DLD1 (cell line): Measurements from ENCODE around the gene COPRS.

Source experiments
- in situ Hi-C: cut with HindIII; loops from 2 replicates; pipeline ENCODE4 v1.10.0; 2017; ENCODE audit warnings: low sequenced_read_pairs

COPRS gene

GRCh38 chr17:31858642-31859486 is at the start of gene COPRS:
TSS of gene COPRS (minus strand) at chr17:31859244. CDS start at chr17:31859199, 45 bp downstream.
- in situ Hi-C loops, result no loop called here

GRCh38 chr17:31908386-31908785 is 49.3 kb upstream of the COPRS start:
- in situ Hi-C loops, result no loop called here

GRCh38 chr17:31907342-31907962 is 48.4 kb upstream of the COPRS start:
- in situ Hi-C loops, result no loop called here

- in situ Hi-C loops, result no loop called here
These were observed 44.4 kb upstream of the COPRS start for GRCh38 chr17:31903401-31903800.

- in situ Hi-C loops, result no loop called here
These were observed 43.6 kb upstream of the COPRS start for GRCh38 chr17:31902693-31903092.

GRCh38 chr17:31900877-31901276 is 41.8 kb upstream of the COPRS start:
- in situ Hi-C loops, result no loop called here

GRCh38 chr17:31888124-31888523 is 29.1 kb upstream of the COPRS start:
- in situ Hi-C loops, result no loop called here

GRCh38 chr17:31882571-31882970 is 23.5 kb upstream of the COPRS start:
- in situ Hi-C loops, result no loop called here

GRCh38 chr17:31880311-31880710 is 21.3 kb upstream of the COPRS start:
- in situ Hi-C loops, result no loop called here

- in situ Hi-C loops, result no loop called here
These were observed 19.6 kb upstream of the COPRS start for GRCh38 chr17:31878703-31879073.

- in situ Hi-C loops, result no loop called here
These were observed 19.1 kb upstream of the COPRS start for GRCh38 chr17:31877911-31878702.

GRCh38 chr17:31877341-31877740 is 18.3 kb upstream of the COPRS start:
- in situ Hi-C loops, result no loop called here

GRCh38 chr17:31875081-31875480 is 16.0 kb upstream of the COPRS start:
- in situ Hi-C loops, result no loop called here

GRCh38 chr17:31869797-31870568 is 10.9 kb upstream of the COPRS start:
- in situ Hi-C loops, result loop anchor here (10.0 kb wide), 1 partner anchor 65 kb away; no protein-coding TSS in a partner anchor

GRCh38 chr17:31869031-31869430 is 10.0 kb upstream of the COPRS start:
- in situ Hi-C loops, result loop anchor here (10.0 kb wide), 1 partner anchor 64 kb away; no protein-coding TSS in a partner anchor

- in situ Hi-C loops, result loop anchor here (10.0 kb wide), 1 partner anchor 55 kb away; no protein-coding TSS in a partner anchor
These were observed 504 bp upstream of the COPRS start for GRCh38 chr17:31859487-31860008.

- in situ Hi-C loops, result no loop called here
These were observed 963 bp downstream of the COPRS start for GRCh38 chr17:31857920-31858641.

- in situ Hi-C loops, result no loop called here
These were observed 2.3 kb downstream of the COPRS start for GRCh38 chr17:31856750-31857149.

- in situ Hi-C loops, result no loop called here
These were observed 4.4 kb downstream of the COPRS start for GRCh38 chr17:31854672-31855071.
